Spleen (tissue), 11 donors: ENCODE measurements around the gene HINT2. TPM values are rescaled to one million over a fixed set of nuclear protein-coding genes. Genes with fewer than 3 reads are reported as not detected.
A peak's percentile ranks its signal among the peaks of the same experiment; 100 is the strongest.

Experiments
- DNase-seq: peaks from one replicate; pipeline ENCODE4 v3.0.0-alpha.2; 2020
- H3K27ac ChIP-seq, 8 donors: fragments of 200-600 bp; sonication (generic) in 7 of 8; 1 replicate in 4 of 8; 2 replicates in 4 of 8; pipeline versions ENCODE4 v1.5.0 to v1.8.0; 2016 to 2021; ENCODE audit warnings: inconsistent platforms in 4 of 8, mild to moderate bottlenecking in 4 of 8, moderate library complexity in 1 of 8
- H3K27me3 ChIP-seq, 7 donors: fragments of 200-600 bp; sonication (generic) in 6 of 7; replicated peaks in 1 of 7; 1 replicate in 4 of 7; 2 replicates in 3 of 7; pipeline versions ENCODE4 v1.5.0 to v1.8.0; 2016 to 2021; ENCODE audit warnings: inconsistent platforms in 3 of 7, mild to moderate bottlenecking in 1 of 7
- H3K36me3 ChIP-seq, 6 donors: fragments of 200-600 bp; sonication (generic) in 5 of 6; 1 replicate in 4 of 6; 2 replicates in 2 of 6; pipeline versions ENCODE4 v1.5.0 to v1.8.0; 2016 to 2021; ENCODE audit warnings: inconsistent platforms in 2 of 6
- H3K4me1 ChIP-seq, 6 donors: fragments of 200-600 bp; sonication (generic) in 5 of 6; 1 replicate in 3 of 6; 2 replicates in 3 of 6; pipeline versions ENCODE4 v1.5.0 to v1.8.0; 2016 to 2021; ENCODE audit warnings: inconsistent platforms in 3 of 6
- H3K4me3 ChIP-seq, 8 donors: fragments of 200-600 bp; sonication (generic) in 7 of 8; 1 replicate in 4 of 8; 2 replicates in 4 of 8; pipeline versions ENCODE4 v1.5.0 to v1.8.0; 2016 to 2021; ENCODE audit warnings: inconsistent platforms in 4 of 8, mild to moderate bottlenecking in 4 of 8, moderate library complexity in 2 of 8
- H3K9me3 ChIP-seq, 8 donors: fragments of 200-600 bp; sonication (generic) in 7 of 8; 1 replicate in 4 of 8; 2 replicates in 4 of 8; pipeline versions ENCODE4 v1.5.0 to v1.8.0; 2016 to 2021; ENCODE audit warnings: inconsistent platforms in 4 of 8
- CTCF ChIP-seq, 11 experiments: fragments of 200-600 bp in 7 of 11; fragments of 450-650 bp in 4 of 11; sonication (generic) in 4 of 11; IDR thresholded peaks in 8 of 11; conservative IDR thresholded peaks in 3 of 11; 1 replicate in 7 of 11; 2 replicates in 4 of 11; pipeline versions ENCODE4 v1.4.0 to v1.8.0; 2016 to 2021; ENCODE audit warnings: antibody characterized with exemption in 11 of 11, inconsistent platforms in 4 of 11, mild to moderate bottlenecking in 1 of 11
- POLR2A ChIP-seq, 3 donors: fragments of 450-650 bp; IDR thresholded peaks; one replicate each; pipeline ENCODE4 v1.5.1; 2017; ENCODE audit warnings: antibody characterized with exemption in 3 of 3, mild to moderate bottlenecking in 1 of 3
- POLR2AphosphoS5 ChIP-seq, 3 donors: sonication (generic); formaldehyde crosslinking; IDR thresholded peaks; one replicate each; pipeline ENCODE4 v1.5.1; 2017; ENCODE audit warnings: antibody characterized with exemption in 3 of 3
- WGBS, 5 donors: extraction: QIAGEN DNeasy Blood & Tissue Kit in 3 of 5; methylation state at CpG; one replicate each; pipeline versions ENCODE4 v1.1.5 to v1.1.7; 2013 to 2018; 5-methylcytosine and 5-hydroxymethylcytosine counted together
- intact Hi-C: fragments of 100-400 bp; cut with DNase I; formaldehyde crosslinking; loops from one replicate; pipeline ENCODE4 v1.15.0; 2023; ENCODE audit warnings: low total_unique reads
- polyA plus RNA-seq, 3 donors: library from polyadenylated mRNA; stranded (reverse); fragments of 200-250 nt; gene quantifications; one replicate each; pipeline ENCODE4 v1.2.1, GENCODE V29; 2013
- total RNA-seq, 7 donors: library from RNA; depleted of rRNA in 3 of 7; stranded (reverse); fragments of >200 nt in 3 of 7; fragmentation: NEBNext Ultra II Directional in 4 of 7; extraction: Animal tissue kit (Norgen Biotek cat#: 25700) in 4 of 7; gene quantifications; one replicate each; pipeline versions ENCODE4 v1.1.0 to v1.2.1, GENCODE V29; 2016 to 2021
- donor health status: healthy with polysubstance abuse.
- donor health status: DM: no; HTN: no; CAD: no; lungs with moderate emphysema.
- donor health status: DM: no; HTN: no; CAD: no.
- donor health status: Bipolar disorder and iron deficiency.
- donor health status: healthy.
- donor health status: DM: no; HTN: no; CAD: no.
- donor health status: DM: yes; HTN: yes; CAD: no.

HINT2 gene
- total and polyA plus RNA-seq, 10 donors = 20.1 to 73.6 (median 25.1) TPM

GRCh38 chr9:35793461-35793860 lies 21.4 kb downstream of the HINT2 start:
- H3K4me3 ChIP-seq = no peak overlapping the region
- no peaks in the 10 kb centered on the region for H3K9me3 ChIP-seq
- TF ChIP-seq CTCF (IDR thresholded peaks at IDR 0.05 in 8 of 11, conservative IDR thresholded peaks at IDR 0.05 in 3 of 11) (no peak), POLR2AphosphoS5 (IDR thresholded peaks at IDR 0.05) (no peak), POLR2A (IDR thresholded peaks at IDR 0.05) (no peak)
- DNase-seq = no peak
- H3K36me3 ChIP-seq = peaks cover 0 to 18% (median 0%) of the 10 kb centered on the region in 6 donors
- no peak overlapping the region for H3K27ac ChIP-seq
- WGBS, 5 donors = 74 to 94% (median 89%) methylated on average over 2 of the region's 2 CpGs
- peaks cover 7 to 22% (median 14%) of the 10 kb centered on the region in 6 donors for H3K4me1 ChIP-seq
- peaks cover 0 to 12% (median 0%) of the 10 kb centered on the region in 7 donors for H3K27me3 ChIP-seq
- intact Hi-C loops = no loop called here

- Histone ChIP-seq H3K36me3 (peaks cover 0 to 18% (median 0%) of the 10 kb centered on the region in 6 donors), H3K4me3 (no peak overlapping the region), H3K4me1 (peaks cover 7 to 22% (median 14%) of the 10 kb centered on the region in 6 donors), H3K27me3 (peaks cover 0 to 12% (median 0%) of the 10 kb centered on the region in 7 donors), H3K9me3 (no peaks in the 10 kb centered on the region), H3K27ac (no peak overlapping the region)
- no peak for DNase-seq
- intact Hi-C loops = no loop called here
- WGBS, 5 donors = 93 to 97% (median 95%) methylated on average over 14 of the region's 14 CpGs
- TF ChIP-seq CTCF (IDR thresholded peaks at IDR 0.05 in 8 of 11, conservative IDR thresholded peaks at IDR 0.05 in 3 of 11) (no peak), POLR2AphosphoS5 (IDR thresholded peaks at IDR 0.05) (no peak), POLR2A (IDR thresholded peaks at IDR 0.05) (no peak)
Measured at GRCh38 chr9:35792826-35793225, 22.0 kb downstream of the HINT2 start.

GRCh38 chr9:35792024-35792813 lies 22.6 kb downstream of the HINT2 start:
- TF ChIP-seq CTCF (IDR thresholded peaks at IDR 0.05 in 8 of 11, conservative IDR thresholded peaks at IDR 0.05 in 3 of 11) (no peak), POLR2A (IDR thresholded peaks at IDR 0.05) (no peak), POLR2AphosphoS5 (IDR thresholded peaks at IDR 0.05) (no peak)
- DNase-seq = no peak
- Histone ChIP-seq H3K36me3 (peaks cover 0 to 21% (median 1%) of the 10 kb centered on the region in 6 donors), H3K4me1 (peaks cover 7 to 22% (median 14%) of the 10 kb centered on the region in 6 donors), H3K27ac (peak overlapping the region in 2 of 8 donors; percentile 58 to 60), H3K4me3 (peak overlapping the region in 4 of 8 donors; percentile 17 to 62 (median 34)), H3K9me3 (no peaks in the 10 kb centered on the region), H3K27me3 (peaks cover 0 to 12% (median 0%) of the 10 kb centered on the region in 7 donors)
- 86 to 96% (median 93%) methylated on average over 22 to 34 of the region's 34 CpGs for WGBS, 5 donors
- intact Hi-C loops = no loop called here

GRCh38 chr9:35791297-35791921 lies 23.4 kb downstream of the HINT2 start, which contains the start of gene NPR2:
Gene NPR2 (plus strand): TSS chr9:35791591. CDS start chr9:35792409, 818 bp downstream.
- H3K4me1 ChIP-seq = peaks cover 7 to 22% (median 14%) of the 10 kb centered on the region in 6 donors
- H3K27me3 ChIP-seq = peaks cover 0 to 12% (median 0%) of the 10 kb centered on the region in 7 donors
- peak within 1 kb of the TSS in 5 of 8 donors; percentile 17 to 62 (median 32) for H3K4me3 ChIP-seq
- intact Hi-C loops = loop anchor here (2.0 kb wide), 1 partner anchor 91 kb away; no protein-coding TSS in a partner anchor
- peaks cover 0 to 29% (median 3%) of the 10 kb centered on the region in 6 donors for H3K36me3 ChIP-seq
- DNase-seq = no peak
- H3K9me3 ChIP-seq = no peaks in the 10 kb centered on the region
- TF ChIP-seq POLR2AphosphoS5 (IDR thresholded peaks at IDR 0.05) (peak in 1 of 3 donors; percentile 17), POLR2A (IDR thresholded peaks at IDR 0.05) (no peak), CTCF (IDR thresholded peaks at IDR 0.05 in 8 of 11, conservative IDR thresholded peaks at IDR 0.05 in 3 of 11) (peak in 1 of 11 experiments; percentile 29)
- 9 to 74% (median 23%) methylated on average over 47 to 64 of the region's 64 CpGs for WGBS, 5 donors
- H3K27ac ChIP-seq = peak within 1 kb of the TSS in 5 of 8 donors; percentile 25 to 60 (median 34)
